Vagina (tissue), 2 donors: Measurements from ENCODE around the gene DLG5.

Experiments used
- POLR2A ChIP-seq, 2 donors: fragments of 450-650 bp; IDR thresholded peaks; one replicate each; pipeline ENCODE4 v1.6.1; 2017; ENCODE audit warnings: antibody characterized with exemption in 2 of 2, mild to moderate bottlenecking in 2 of 2, moderate library complexity in 2 of 2
- TF ChIP-seq, protein P1 (sequence below), 3 experiments: fragments of 450-650 bp in 2 of 3; fragments of 200-600 bp in 1 of 3; sonication (generic) in 1 of 3; IDR thresholded peaks; one replicate each; pipeline ENCODE4 v1.5.1; 2017 to 2019; ENCODE audit warnings: antibody characterized with exemption in 3 of 3, mild to moderate bottlenecking in 2 of 3, moderate library complexity in 2 of 3

DNA sequence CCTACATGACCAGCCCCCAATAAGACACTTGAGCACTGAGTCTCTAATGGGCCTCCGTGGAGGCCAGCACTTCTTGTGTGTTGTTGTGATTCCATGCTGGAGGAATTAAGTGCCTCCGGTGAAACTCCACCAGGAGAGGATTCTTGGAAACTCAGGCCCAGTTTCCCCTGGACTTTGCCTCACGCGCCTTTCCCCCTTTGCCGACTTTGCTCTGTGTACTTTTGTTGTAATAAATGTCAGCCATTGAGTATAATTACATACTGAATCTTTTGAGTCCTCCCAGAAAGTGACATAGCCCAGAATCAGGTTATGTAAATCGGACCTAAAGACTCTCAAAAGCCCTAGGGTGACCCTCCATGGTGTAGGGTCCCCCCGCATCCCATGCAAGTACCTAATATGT lies 82.4 kb downstream of the DLG5 start:
- TF ChIP-seq, protein P1, sequence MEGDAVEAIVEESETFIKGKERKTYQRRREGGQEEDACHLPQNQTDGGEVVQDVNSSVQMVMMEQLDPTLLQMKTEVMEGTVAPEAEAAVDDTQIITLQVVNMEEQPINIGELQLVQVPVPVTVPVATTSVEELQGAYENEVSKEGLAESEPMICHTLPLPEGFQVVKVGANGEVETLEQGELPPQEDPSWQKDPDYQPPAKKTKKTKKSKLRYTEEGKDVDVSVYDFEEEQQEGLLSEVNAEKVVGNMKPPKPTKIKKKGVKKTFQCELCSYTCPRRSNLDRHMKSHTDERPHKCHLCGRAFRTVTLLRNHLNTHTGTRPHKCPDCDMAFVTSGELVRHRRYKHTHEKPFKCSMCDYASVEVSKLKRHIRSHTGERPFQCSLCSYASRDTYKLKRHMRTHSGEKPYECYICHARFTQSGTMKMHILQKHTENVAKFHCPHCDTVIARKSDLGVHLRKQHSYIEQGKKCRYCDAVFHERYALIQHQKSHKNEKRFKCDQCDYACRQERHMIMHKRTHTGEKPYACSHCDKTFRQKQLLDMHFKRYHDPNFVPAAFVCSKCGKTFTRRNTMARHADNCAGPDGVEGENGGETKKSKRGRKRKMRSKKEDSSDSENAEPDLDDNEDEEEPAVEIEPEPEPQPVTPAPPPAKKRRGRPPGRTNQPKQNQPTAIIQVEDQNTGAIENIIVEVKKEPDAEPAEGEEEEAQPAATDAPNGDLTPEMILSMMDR (IDR thresholded peaks at IDR 0.05): no peak
- TF ChIP-seq POLR2A (IDR thresholded peaks at IDR 0.05): no peak
